ENCODE results near the gene FSTL4. TPM values are rescaled to one million over a fixed set of nuclear protein-coding genes. Genes with fewer than 3 reads are reported as not detected.

FSTL4 gene
- not detected for total RNA-seq

DNA sequence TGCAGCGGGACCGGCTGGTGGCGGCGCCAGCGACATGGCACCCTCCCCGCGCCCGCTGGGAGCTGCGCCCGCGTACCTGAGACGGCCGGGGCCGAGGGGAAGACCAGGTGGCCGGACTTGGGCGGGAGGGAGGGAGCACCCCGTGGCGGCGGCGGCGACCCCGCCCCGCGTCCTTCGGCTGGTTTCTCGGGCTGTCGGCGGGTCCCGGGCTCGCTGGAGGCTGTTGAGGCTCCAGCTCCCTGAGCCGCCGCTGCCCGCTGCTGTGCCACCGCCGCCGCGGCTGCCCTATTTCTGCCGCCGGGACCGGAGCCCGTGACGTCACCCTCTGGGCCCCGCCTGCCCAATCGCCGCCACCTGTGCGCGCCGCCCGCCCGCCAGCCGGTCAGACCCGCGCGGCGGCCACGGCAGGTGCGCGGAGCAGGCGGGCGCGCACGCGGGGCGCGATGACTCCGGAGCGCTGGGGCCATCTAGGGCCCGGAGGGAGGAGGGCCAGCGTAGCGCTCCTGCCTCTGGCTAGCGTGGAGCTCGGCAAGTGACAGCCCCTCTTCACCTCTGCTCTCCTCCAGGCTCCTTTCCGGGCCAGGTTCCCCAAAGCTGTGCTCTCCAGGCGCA is at the start of gene FSTL4:
Gene FSTL4 (minus strand): TSS at position 293 of the 612 bp plus-strand sequence.
- no peak for DNase-seq (ENCODE audit: low spot score)
- Histone ChIP-seq H3K4me1 (peaks cover 0 to 29% of the 10 kb centered on the region in 2 donors), H3K36me3 (no peaks in the 10 kb centered on the region), H3K9me3 (no peaks in the 10 kb centered on the region), H3K27ac (no peak within 1 kb of the TSS), H3K27me3 (peaks cover 3 to 17% of the 10 kb centered on the region in 2 donors), H3K4me3 (peak within 1 kb of the TSS; percentile 18 to 45)
- no peak for TF ChIP-seq CTCF (IDR thresholded peaks at IDR 0.05)

DNA sequence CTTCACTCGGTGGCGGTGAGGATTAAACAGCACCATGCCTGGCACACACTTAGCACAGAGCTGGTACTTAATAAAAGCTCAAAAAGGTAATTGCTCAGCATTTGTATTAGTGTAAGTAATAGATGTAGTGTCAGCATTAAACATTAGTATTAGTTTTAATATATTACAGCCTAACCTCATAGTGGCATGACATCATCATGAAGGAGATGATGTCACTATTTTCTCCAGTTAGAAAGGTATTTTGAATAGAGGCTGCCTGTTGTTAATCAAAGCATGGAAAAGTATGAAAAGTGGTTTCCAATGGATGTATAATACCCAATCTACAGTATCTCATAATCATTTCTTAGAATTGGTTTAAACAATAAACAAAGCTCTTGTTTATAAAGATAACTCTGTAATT is 49.0 kb upstream of the FSTL4 start:
- Histone ChIP-seq H3K4me1 (no peaks in the 10 kb centered on the region), H3K9me3 (no peaks in the 10 kb centered on the region), H3K36me3 (no peaks in the 10 kb centered on the region), H3K27ac (no peak overlapping the region), H3K4me3 (no peak overlapping the region), H3K27me3 (no peaks in the 10 kb centered on the region)
- DNase-seq (ENCODE audit: low spot score): no peak
- no peak for TF ChIP-seq CTCF (IDR thresholded peaks at IDR 0.05)

- H3K9me3 ChIP-seq: no peaks in the 10 kb centered on the region
- no peak for DNase-seq (ENCODE audit: low spot score)
- TF ChIP-seq CTCF (IDR thresholded peaks at IDR 0.05): no peak
- no peak overlapping the region for H3K27ac ChIP-seq
- no peaks in the 10 kb centered on the region for H3K36me3 ChIP-seq
- no peaks in the 10 kb centered on the region for H3K4me1 ChIP-seq
- no peak overlapping the region for H3K4me3 ChIP-seq
- H3K27me3 ChIP-seq: no peaks in the 10 kb centered on the region
Observed at GRCh38 chr5:133658327-133658726, 46.0 kb upstream of the FSTL4 start.

DNA sequence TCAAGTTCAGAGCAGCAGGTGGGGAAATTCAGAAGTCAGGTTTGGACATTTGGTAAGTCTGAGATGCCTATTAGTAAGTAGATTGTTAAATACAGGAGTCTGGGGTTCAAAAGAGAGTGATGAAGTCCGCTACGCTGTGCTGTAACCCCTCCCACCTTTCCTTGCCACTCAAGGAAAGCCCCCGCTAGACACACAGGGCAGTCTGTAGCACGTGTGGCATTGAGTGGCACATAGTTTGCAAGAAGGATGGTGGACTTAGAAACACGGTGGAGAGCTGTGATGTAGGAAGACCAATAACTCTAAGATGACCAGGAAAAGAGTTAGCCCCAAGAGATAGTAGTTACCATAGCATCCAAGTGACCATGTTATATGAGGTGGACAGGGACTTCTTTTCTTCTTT is 44.7 kb upstream of the FSTL4 start:
- Histone ChIP-seq H3K27ac (no peak overlapping the region), H3K4me1 (no peaks in the 10 kb centered on the region), H3K4me3 (no peak overlapping the region), H3K9me3 (no peaks in the 10 kb centered on the region), H3K36me3 (no peaks in the 10 kb centered on the region), H3K27me3 (no peaks in the 10 kb centered on the region)
- no peak for DNase-seq (ENCODE audit: low spot score)
- no peak for TF ChIP-seq CTCF (IDR thresholded peaks at IDR 0.05)

- Histone ChIP-seq H3K36me3 (no peaks in the 10 kb centered on the region), H3K4me3 (no peak overlapping the region), H3K27me3 (no peaks in the 10 kb centered on the region), H3K27ac (no peak overlapping the region), H3K9me3 (no peaks in the 10 kb centered on the region), H3K4me1 (no peaks in the 10 kb centered on the region)
- no peak for DNase-seq (ENCODE audit: low spot score)
- TF ChIP-seq CTCF (IDR thresholded peaks at IDR 0.05): no peak
Observed at GRCh38 chr5:133655966-133656365, 43.6 kb upstream of the FSTL4 start.

GRCh38 chr5:133653760-133654049 is 41.4 kb upstream of the FSTL4 start:
- no peak for DNase-seq (ENCODE audit: low spot score)
- H3K36me3 ChIP-seq: no peaks in the 10 kb centered on the region
- H3K9me3 ChIP-seq: no peaks in the 10 kb centered on the region
- H3K4me1 ChIP-seq: no peaks in the 10 kb centered on the region
- H3K27me3 ChIP-seq: no peaks in the 10 kb centered on the region
- H3K27ac ChIP-seq: no peak overlapping the region
- no peak for TF ChIP-seq CTCF (IDR thresholded peaks at IDR 0.05)
- H3K4me3 ChIP-seq: no peak overlapping the region
